Hepatocyte (in vitro differentiated cells): ENCODE measurements around the gene SLC35A4.

Experiments
- CTCF ChIP-seq: fragments of 200-600 bp; sonication (generic); IDR thresholded peaks from 2 replicates; pipeline ENCODE4 v1.5.1; 2016; ENCODE audit warnings: antibody characterized with exemption, mild to moderate bottlenecking; ENCODE audit not compliant: poor library complexity
- EZH2 ChIP-seq: fragments of 200-600 bp; sonication (generic); IDR thresholded peaks from 2 replicates; pipeline ENCODE4 v1.6.1; 2016; ENCODE audit warnings: antibody characterized with exemption, mild to moderate bottlenecking, borderline replicate concordance
- EZH2phosphoT487 ChIP-seq: fragments of 200-600 bp; sonication (generic); IDR thresholded peaks from one replicate; pipeline ENCODE4 v1.6.1; 2018; ENCODE audit warnings: antibody characterized with exemption, mild to moderate bottlenecking, low read depth, moderate library complexity; ENCODE audit not compliant: unreplicated experiment, severe bottlenecking

- TF ChIP-seq CTCF (no peak), EZH2 (no peak), EZH2phosphoT487 (no peak)
These were observed 8.8 kb upstream of the SLC35A4 start for GRCh38 chr5:140555747-140556312.
